GM12873 (cell line): ENCODE results near the gene F2RL3.

ENCODE experiments used
- CTCF ChIP-seq: IDR thresholded peaks from 2 replicates; pipeline ENCODE4 v1.5.1; 2012; ENCODE audit warnings: low read depth, mild to moderate bottlenecking, moderate library complexity, low read length, control low read depth; ENCODE audit not compliant: insufficient read depth; ENCODE audit errors: missing control alignments

Gene F2RL3

GRCh38 chr19:16897029-16897855, 8.4 kb downstream of the F2RL3 start:
- TF ChIP-seq CTCF, result no peak

- TF ChIP-seq CTCF, result no peak
Observed at GRCh38 chr19:16897856-16898161, 9.0 kb downstream of the F2RL3 start.

- TF ChIP-seq CTCF, result no peak
Observed at GRCh38 chr19:16898361-16899015, 9.7 kb downstream of the F2RL3 start.

GRCh38 chr19:16899566-16900075, 10.8 kb downstream of the F2RL3 start:
- TF ChIP-seq CTCF, result peak; percentile 85

GRCh38 chr19:16901491-16902175, 12.8 kb downstream of the F2RL3 start:
- TF ChIP-seq CTCF, result no peak

GRCh38 chr19:16902545-16902944, 13.7 kb downstream of the F2RL3 start:
- TF ChIP-seq CTCF, result no peak

- no peak for TF ChIP-seq CTCF
Observed at GRCh38 chr19:16903347-16903746, 14.5 kb downstream of the F2RL3 start.
